SK-N-SH (cell line): ENCODE data around the gene PNPLA8. TPM values are rescaled to one million over a fixed set of nuclear protein-coding genes. Genes with fewer than 3 reads are reported as not detected.

ENCODE experiments used
- CTCF ChIA-PET: fragments of 300-600, 350-600 bp; formaldehyde crosslinking; extraction: SDS; loops from one replicate; lab custom pipeline; 2021; lab: Yijun Ruan, JAX
- POLR2A ChIA-PET: fragments of 350-600 bp; sonication (Branson Sonifier 250); formaldehyde crosslinking; extraction: SDS; loops from one replicate; lab custom pipeline; 2020; ENCODE audit warnings: antibody characterized with exemption, inconsistent platforms; lab: Yijun Ruan, JAX
- DNase-seq: peaks from one replicate; pipeline ENCODE4 v3.0.0; 2012
- H2AFZ ChIP-seq: fragments of 200-600 bp; sonication (generic); 2 replicates; pipeline ENCODE4 v1.8.1; 2016; ENCODE audit warnings: antibody characterized with exemption, mild to moderate bottlenecking, low read depth
- H3F3A ChIP-seq: fragments of 200-600 bp; sonication (generic); replicated peaks from 2 replicates; pipeline ENCODE3; 2016; ENCODE audit warnings: antibody characterized with exemption, mild to moderate bottlenecking; ENCODE audit not compliant: insufficient read depth
- H3K27ac ChIP-seq, 2 experiments: fragments of 200-500 bp in 1 of 2; fragments of 200-600 bp in 1 of 2; sonication (Bioruptor generic) in 1 of 2; sonication (generic), shearing (Covaris generic) in 1 of 2; 2 replicates each; pipeline versions ENCODE4 v1.5.1 to v1.6.1; 2014 to 2016; ENCODE audit warnings: low read depth in 2 of 2, inconsistent platforms in 1 of 2, low read length in 1 of 2, mild to moderate bottlenecking in 1 of 2, mixed read lengths in 1 of 2
- H3K27me3 ChIP-seq: fragments of 200-600 bp; sonication (generic), shearing (Covaris generic); 2 replicates; pipeline ENCODE4 v1.6.1; 2016; ENCODE audit warnings: mixed run types; ENCODE audit not compliant: insufficient read depth
- H3K36me3 ChIP-seq, 2 experiments: fragments of 200-500 bp in 1 of 2; fragments of 200-600 bp in 1 of 2; sonication (Bioruptor generic) in 1 of 2; sonication (generic) in 1 of 2; replicated peaks in 1 of 2; 2 replicates each; pipeline versions ENCODE3 to v1.5.1; 2014 to 2016; ENCODE audit warnings: low read length in 1 of 2, mild to moderate bottlenecking in 1 of 2; ENCODE audit not compliant: insufficient read depth in 2 of 2, control insufficient read depth in 1 of 2
- H3K4me1 ChIP-seq, 2 experiments: fragments of 200-500 bp in 1 of 2; fragments of 200-600 bp in 1 of 2; sonication (Bioruptor generic) in 1 of 2; sonication (generic), shearing (Covaris generic) in 1 of 2; 2 replicates each; pipeline versions ENCODE4 v1.5.1 to v1.6.1; 2014 to 2016; ENCODE audit warnings: low read depth in 1 of 2, low read length in 1 of 2, mixed run types in 1 of 2; ENCODE audit not compliant: insufficient read depth in 2 of 2, control insufficient read depth in 1 of 2
- H3K4me2 ChIP-seq: fragments of 200-600 bp; sonication (generic), shearing (Covaris generic); 2 replicates; pipeline ENCODE4 v1.6.1; 2017; ENCODE audit warnings: mixed run types
- H3K4me3 ChIP-seq, 2 experiments: fragments of 200-500 bp in 1 of 2; fragments of 200-600 bp in 1 of 2; sonication (Bioruptor generic) in 1 of 2; sonication (generic), shearing (Covaris generic) in 1 of 2; 2 replicates each; pipeline versions ENCODE4 v1.5.1 to v1.8.1; 2014 to 2016; ENCODE audit warnings: low read depth in 2 of 2, inconsistent platforms in 1 of 2, low read length in 1 of 2, mild to moderate bottlenecking in 1 of 2, mixed read lengths in 1 of 2, moderate library complexity in 1 of 2
- H3K79me2 ChIP-seq: fragments of 200-600 bp; sonication (generic); 2 replicates; pipeline ENCODE4 v1.8.1; 2017; ENCODE audit warnings: mild to moderate bottlenecking; ENCODE audit not compliant: insufficient read depth
- H3K9ac ChIP-seq: fragments of 200-600 bp; sonication (generic); 2 replicates; pipeline ENCODE4 v1.6.1; 2017; ENCODE audit warnings: mixed run types
- H3K9me2 ChIP-seq: fragments of 200-600 bp; sonication (generic); 2 replicates; pipeline ENCODE4 v1.6.1; 2017; ENCODE audit warnings: mixed run types
- H3K9me3 ChIP-seq: fragments of 200-600 bp; sonication (generic); 2 replicates; pipeline ENCODE4 v1.6.1; 2017; ENCODE audit warnings: mixed run types, mild to moderate bottlenecking, moderate library complexity
- H4K20me1 ChIP-seq: fragments of 200-600 bp; sonication (generic); 2 replicates; pipeline ENCODE4 v1.6.1; 2017; ENCODE audit warnings: mild to moderate bottlenecking, mixed run types; ENCODE audit not compliant: insufficient read depth
- CHD2 ChIP-seq: fragments of 150-350 bp; IDR thresholded peaks from 2 replicates; pipeline ENCODE4 v1.6.1; 2018; ENCODE audit warnings: low read length; ENCODE audit not compliant: partially characterized antibody
- CTCF ChIP-seq: fragments of 200-600 bp; sonication (generic); IDR thresholded peaks from 2 replicates; pipeline ENCODE4 v1.6.1; 2017; ENCODE audit warnings: antibody characterized with exemption, mild to moderate bottlenecking, moderate library complexity
- JUND ChIP-seq: IDR thresholded peaks from 2 replicates; pipeline ENCODE4 v1.4.0; 2012
- MAX ChIP-seq: IDR thresholded peaks from 2 replicates; pipeline ENCODE4 v1.4.0; 2012; ENCODE audit warnings: low read depth
- MXI1 ChIP-seq: IDR thresholded peaks from 2 replicates; pipeline ENCODE4 v1.6.1; 2012; ENCODE audit warnings: mild to moderate bottlenecking, low read depth, low read length, improper control_type of control experiment
- NFIC ChIP-seq: IDR thresholded peaks from 2 replicates; pipeline ENCODE4 v1.4.0; 2012; ENCODE audit warnings: borderline replicate concordance
- POLR2AphosphoS5 ChIP-seq: IDR thresholded peaks from 2 replicates; pipeline ENCODE4 v1.6.1; 2012; ENCODE audit warnings: low read depth, low read length
- RAD21 ChIP-seq: IDR thresholded peaks from 2 replicates; pipeline ENCODE4 v1.6.1; 2012; ENCODE audit warnings: mild to moderate bottlenecking, low read length
- REST ChIP-seq: IDR thresholded peaks from 2 replicates; pipeline ENCODE4 v1.6.1; 2012; ENCODE audit warnings: mild to moderate bottlenecking, low read depth, low read length, moderate library complexity
- RFX5 ChIP-seq: IDR thresholded peaks from 2 replicates; pipeline ENCODE4 v1.6.1; 2012; ENCODE audit warnings: mild to moderate bottlenecking, improper control_type of control experiment, low read length
- RXRA ChIP-seq: IDR thresholded peaks from 2 replicates; pipeline ENCODE4 v1.4.0; 2012; ENCODE audit warnings: low read depth, mild to moderate bottlenecking, borderline replicate concordance
- SIN3A ChIP-seq: IDR thresholded peaks from 2 replicates; pipeline ENCODE4 v1.6.1; 2012; ENCODE audit warnings: low read depth, mild to moderate bottlenecking, low read length, moderate library complexity, borderline replicate concordance
- TAF1 ChIP-seq: IDR thresholded peaks from 2 replicates; pipeline ENCODE4 v1.6.1; 2012; ENCODE audit warnings: low read depth, mild to moderate bottlenecking, low read length, moderate library complexity, borderline replicate concordance
- TCF12 ChIP-seq: IDR thresholded peaks from 2 replicates; pipeline ENCODE4 v1.4.0; 2012
- TEAD4 ChIP-seq: IDR thresholded peaks from 2 replicates; pipeline ENCODE4 v1.4.0; 2012; ENCODE audit warnings: mild to moderate bottlenecking, borderline replicate concordance; ENCODE audit not compliant: insufficient read depth
- USF1 ChIP-seq: IDR thresholded peaks from 2 replicates; pipeline ENCODE4 v1.4.0; 2012; ENCODE audit warnings: low read depth, borderline replicate concordance
- USF2 ChIP-seq: fragments of 150-350 bp; IDR thresholded peaks from 2 replicates; pipeline ENCODE4 v1.6.1; 2017; ENCODE audit warnings: antibody characterized with exemption, low read length, low read depth, borderline replicate concordance
- YY1 ChIP-seq: IDR thresholded peaks from 2 replicates; pipeline ENCODE4 v1.4.0; 2012; ENCODE audit warnings: low read depth, mild to moderate bottlenecking
- WGBS: methylation state at CpG from one replicate; pipeline ENCODE4 v1.1.6; 2017; ENCODE audit warnings: low lambda C conversion rate; 5-methylcytosine and 5-hydroxymethylcytosine counted together
- polyA plus RNA-seq, 3 experiments: library from polyadenylated mRNA; depleted of rRNA; stranded (reverse); fragments of >200 nt; gene quantifications; 2 replicates each; pipeline ENCODE4 v1.2.3, GENCODE V29; 2012

The PNPLA8 gene
- polyA plus RNA-seq, 1 of the 3 experiments (the other 2 are of a cell fraction): 7.2 TPM

GRCh38 chr7:108464743-108465142 is 61.2 kb downstream of the PNPLA8 start:
- H3K36me3 ChIP-seq: no peaks in the 10 kb centered on the region
- peaks cover 0 to 14% of the 10 kb centered on the region in 2 experiments; a peak in 2 of 4 replicates for H3K4me1 ChIP-seq
- no peaks in the 10 kb centered on the region for H3K9me3 ChIP-seq
- no peaks in the 10 kb centered on the region for H3K79me2 ChIP-seq
- POLR2A ChIA-PET: interaction anchor here (0.5 kb wide), 1 partner anchor 84 kb away, joined by 5 read pairs; no protein-coding TSS in a partner anchor
- no peak overlapping the region for H3K9ac ChIP-seq
- CTCF ChIA-PET: interaction anchor here (0.5 to 1.6 kb wide), 4 partner anchors 32 to 129 kb away, joined by 3 to 11 read pairs (median 3); no protein-coding TSS in a partner anchor
- H3F3A ChIP-seq: no peaks in the 10 kb centered on the region
- H2AFZ ChIP-seq: no peak overlapping the region
- no peak overlapping the region for H3K4me2 ChIP-seq
- H3K27ac ChIP-seq: no peak overlapping the region
- H3K9me2 ChIP-seq: no peaks in the 10 kb centered on the region
- no peak overlapping the region for H3K4me3 ChIP-seq
- TF ChIP-seq JUND (no peak), TEAD4 (no peak), SIN3A (no peak), TCF12 (no peak), CHD2 (no peak), POLR2AphosphoS5 (no peak), USF2 (no peak), RAD21 (no peak), TAF1 (no peak), CTCF (no peak), USF1 (no peak), MXI1 (no peak)
- WGBS: 92% methylated on average over 2 of the region's 2 CpGs
- H4K20me1 ChIP-seq: no peaks in the 10 kb centered on the region
- no peaks in the 10 kb centered on the region for H3K27me3 ChIP-seq
- DNase-seq: no peak

GRCh38 chr7:108463613-108464012 is 62.3 kb downstream of the PNPLA8 start:
- Histone ChIP-seq H3K4me2 (no peak overlapping the region), H3K27me3 (no peaks in the 10 kb centered on the region), H3K4me3 (no peak overlapping the region), H3K36me3 (no peaks in the 10 kb centered on the region), H4K20me1 (no peaks in the 10 kb centered on the region), H3K9me3 (no peaks in the 10 kb centered on the region), H3K9ac (no peak overlapping the region), H2AFZ (no peak overlapping the region), H3F3A (no peaks in the 10 kb centered on the region), H3K27ac (no peak overlapping the region), H3K9me2 (no peaks in the 10 kb centered on the region), H3K4me1 (peaks cover 0 to 14% of the 10 kb centered on the region in 2 experiments; a peak in 2 of 4 replicates), H3K79me2 (no peaks in the 10 kb centered on the region)
- TF ChIP-seq RXRA (no peak), NFIC (no peak), RFX5 (no peak), MAX (no peak), USF1 (no peak), REST (no peak), YY1 (no peak)
- ChIA-PET CTCF (interaction anchor here (1.6 kb wide), 1 partner anchor 33 kb away, joined by 11 read pairs; no protein-coding TSS in a partner anchor), POLR2A (no interaction called here)
- no peak for DNase-seq
- WGBS: 69% methylated on average over 2 of the region's 2 CpGs
